GDM1 (cell line): ENCODE data around the gene PRELID3B.
A peak's percentile ranks its signal among the peaks of the same experiment; 100 is the strongest.
"Not testable (repeated sequence)": the region's sequence is repeated elsewhere in the genome, so short reads cannot be mapped to it uniquely, and the experiment has no call there.

Experiments
- DNase-seq: peaks from one replicate; lab custom pipeline; 2025; lab: John Stamatoyannopoulos, UW

The PRELID3B gene

DNA sequence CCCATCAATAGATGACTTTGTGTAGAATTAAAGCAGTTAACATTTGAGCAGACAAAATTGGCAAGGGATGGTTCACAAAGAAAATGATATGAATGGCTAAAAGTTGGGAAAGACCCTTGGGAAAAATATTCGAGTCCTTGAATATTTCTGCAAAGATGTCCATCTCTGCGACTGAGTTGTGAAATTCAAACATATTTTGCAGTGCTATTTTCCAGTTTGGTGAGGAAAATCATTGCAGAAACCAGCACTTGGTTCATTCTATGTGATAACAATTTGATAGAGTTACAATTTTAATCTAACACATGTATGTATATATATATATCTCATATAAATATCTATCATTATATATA is 6.1 kb upstream of the PRELID3B start:
- no peak for DNase-seq

DNA sequence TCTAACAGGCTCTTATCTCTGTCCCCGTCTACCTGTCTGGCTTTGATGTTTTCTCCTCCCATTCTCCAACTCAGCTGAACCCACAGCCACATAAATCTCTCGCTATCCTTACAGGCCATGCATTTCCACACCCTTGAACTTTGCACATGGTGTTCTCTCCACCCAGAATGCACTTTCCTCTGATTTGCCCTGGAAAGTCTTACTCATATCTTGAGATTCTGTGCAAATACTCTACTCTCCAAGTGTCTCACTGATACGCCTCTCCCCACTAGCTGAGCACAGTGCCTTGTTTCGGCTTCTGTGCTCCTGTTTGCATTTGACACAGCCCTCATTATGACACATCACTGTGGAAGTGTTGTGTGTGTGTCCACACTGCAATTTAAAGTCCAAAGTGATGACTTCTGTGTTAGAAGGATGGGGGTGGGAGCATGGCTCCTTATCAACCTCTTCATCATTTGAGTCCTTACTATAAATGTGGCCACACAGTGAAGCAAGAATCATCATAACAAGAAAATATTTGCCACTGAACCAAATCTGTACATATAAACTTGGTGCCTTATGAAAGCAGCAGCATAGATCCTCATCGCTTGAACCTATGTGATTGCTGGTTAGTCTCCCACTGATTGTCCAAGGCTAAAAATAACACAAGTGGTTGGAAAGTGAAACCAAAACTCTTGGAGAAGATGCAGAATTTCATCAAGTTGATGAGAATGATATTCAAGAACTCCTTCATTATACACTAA is 5.5 kb upstream of the PRELID3B start:
- DNase-seq, result no peak

DNA sequence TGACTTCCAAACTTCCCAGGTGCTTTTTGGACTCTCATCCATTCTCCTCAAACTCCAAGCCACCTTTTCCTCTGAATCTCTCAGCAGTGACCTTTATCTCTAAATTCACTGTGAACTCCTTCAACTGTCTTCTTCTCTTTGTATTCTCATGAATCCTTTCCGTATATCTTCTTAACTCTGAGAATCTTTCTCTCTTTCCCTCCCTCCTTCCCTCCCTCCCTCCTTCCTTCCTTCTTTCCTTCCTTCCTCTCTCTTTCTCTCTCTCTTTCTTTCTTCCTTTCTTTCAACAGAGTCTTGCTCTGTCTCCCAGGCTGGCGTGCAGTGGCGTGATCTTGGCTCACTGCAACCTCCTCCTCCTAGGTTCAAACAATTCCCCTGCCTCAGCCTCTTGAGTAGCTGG is 4.3 kb upstream of the PRELID3B start:
- no peak for DNase-seq

DNA sequence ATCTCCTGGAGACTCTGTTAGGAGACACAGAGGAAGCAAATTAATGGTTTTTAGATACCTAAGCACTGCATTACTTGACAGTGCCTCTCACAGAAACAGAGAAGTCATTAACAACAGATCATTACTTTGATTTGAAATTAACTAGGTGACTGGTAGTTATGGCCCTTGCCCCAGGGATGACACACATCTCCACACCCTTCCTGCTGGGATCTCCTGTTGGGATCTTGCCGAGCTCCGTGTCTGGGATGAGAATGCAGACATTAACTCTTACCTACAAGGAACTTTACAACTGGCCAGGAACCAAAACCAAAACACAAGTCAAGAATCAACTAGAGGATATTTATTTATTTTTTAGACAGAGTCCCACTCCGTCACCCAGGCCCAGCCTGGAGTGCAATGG is 2.2 kb upstream of the PRELID3B start:
- no peak for DNase-seq

DNA sequence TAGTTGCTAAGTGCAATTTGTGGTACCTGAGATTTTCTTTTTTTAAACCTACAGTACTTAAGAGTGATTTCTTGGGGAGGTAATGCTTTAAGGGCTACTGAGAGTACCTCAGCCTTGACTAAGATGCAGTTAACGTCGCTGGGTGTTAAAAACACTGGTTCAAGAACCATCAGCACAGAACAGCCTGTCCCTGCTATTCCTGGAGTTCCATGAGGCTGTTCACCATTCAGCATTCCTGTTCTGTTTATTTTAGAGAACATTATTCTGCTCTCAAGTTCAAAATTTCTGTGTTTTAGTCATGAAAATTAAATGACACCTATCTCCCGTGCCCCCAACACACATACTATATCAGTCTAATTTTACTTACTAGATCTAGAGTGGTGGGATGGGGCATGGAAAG is 1.7 kb upstream of the PRELID3B start:
- no peak for DNase-seq

DNA sequence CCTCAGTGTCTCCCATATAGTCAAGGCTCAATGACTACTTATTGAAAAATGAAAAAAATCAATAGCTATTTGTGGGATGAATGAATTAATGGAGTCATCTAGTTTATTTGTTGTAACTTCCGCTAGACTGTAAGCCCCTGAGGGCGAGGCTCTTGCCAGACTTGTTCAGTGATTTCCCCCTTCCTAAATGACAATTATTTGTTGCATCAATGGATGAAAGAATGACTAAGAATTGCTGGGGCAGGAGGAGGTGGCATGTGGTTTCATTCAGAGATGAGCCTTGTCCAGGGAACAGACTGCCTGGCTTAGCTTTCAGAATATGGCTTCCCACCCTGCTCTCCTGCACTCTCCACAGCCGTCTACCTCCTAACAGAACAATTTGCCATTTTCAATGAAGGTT is 1.1 kb upstream of the PRELID3B start:
- no peak for DNase-seq

DNA sequence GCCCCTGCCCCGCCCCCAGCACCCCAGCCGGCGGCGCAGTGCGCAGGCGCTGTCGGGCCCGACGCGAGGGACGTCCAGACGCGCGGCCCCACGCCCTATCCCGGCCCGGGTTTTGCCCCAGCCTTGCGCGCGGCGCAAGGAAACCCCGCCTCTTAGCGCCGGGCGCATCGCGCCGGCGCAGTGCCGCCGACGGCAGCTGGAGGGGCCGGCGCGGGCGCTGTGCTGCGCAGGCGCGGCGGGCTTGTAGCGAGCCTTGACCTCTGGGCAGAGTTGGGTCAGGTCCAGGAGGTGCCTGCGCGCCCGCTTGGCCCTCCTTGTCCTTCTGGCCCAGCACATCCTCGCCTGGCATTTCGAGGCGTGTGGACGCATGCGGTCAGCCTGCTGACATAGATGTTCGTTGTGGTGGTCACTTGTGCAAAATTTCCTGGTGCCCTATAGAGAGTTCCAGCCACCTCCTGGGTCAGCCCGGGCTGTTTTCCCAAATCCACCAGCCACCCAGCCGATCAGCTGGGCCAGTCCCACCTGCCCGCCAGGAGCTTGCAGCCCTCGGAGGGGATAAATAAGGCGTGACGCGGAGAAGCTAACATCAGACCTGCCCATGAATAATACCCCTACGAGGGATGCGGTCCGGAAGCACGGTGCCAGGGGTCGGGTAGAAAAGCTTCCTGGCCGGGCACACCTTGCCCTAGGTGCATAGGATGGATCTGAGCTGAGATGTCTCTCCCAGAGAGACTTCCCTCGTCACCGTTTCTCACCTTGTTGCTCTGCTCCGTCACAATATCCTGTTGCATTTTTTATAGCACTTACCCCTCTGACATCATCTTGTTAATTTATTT is 428 bp upstream of the PRELID3B start:
- peak; percentile 92 for DNase-seq

DNA sequence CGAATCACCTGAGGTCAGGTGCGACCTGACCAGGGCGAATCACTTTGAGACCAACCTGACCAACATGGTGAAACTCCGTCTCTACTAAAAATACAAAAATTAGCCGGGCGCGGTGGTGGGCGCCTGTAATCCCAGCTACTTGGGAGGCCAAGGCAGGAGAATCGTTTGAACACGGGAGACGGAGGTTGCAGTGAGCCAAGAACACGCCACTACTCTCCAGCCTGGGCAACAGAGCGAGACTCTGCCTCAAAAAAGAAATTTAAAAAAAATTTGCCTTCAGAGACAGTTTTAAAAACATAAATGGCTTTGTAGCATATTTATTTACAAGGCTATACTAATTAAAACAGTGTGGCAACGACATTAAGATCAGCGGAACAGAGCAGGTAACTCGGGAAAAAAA is 1.1 kb downstream of the PRELID3B start:
- not testable (repeated sequence) for DNase-seq

DNA sequence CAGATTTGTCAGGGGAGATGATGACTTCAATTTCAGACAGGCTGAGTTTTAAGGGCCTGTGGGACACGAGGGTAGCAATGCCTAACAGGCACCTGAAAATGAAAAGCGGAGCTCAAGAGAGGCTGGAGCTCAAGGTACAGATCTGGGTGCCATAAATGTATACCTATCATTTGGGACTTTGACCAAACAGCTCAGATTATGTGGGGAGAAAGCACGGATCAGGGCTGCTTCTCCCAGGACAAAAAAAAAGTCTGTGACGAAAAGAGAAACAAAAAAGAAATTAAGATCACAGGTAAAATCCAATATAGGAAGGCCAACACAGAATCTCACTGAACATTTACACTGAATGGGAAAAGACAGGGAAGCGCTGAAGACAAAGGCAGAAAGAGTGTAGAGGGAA is 1.9 kb downstream of the PRELID3B start:
- no peak for DNase-seq

DNA sequence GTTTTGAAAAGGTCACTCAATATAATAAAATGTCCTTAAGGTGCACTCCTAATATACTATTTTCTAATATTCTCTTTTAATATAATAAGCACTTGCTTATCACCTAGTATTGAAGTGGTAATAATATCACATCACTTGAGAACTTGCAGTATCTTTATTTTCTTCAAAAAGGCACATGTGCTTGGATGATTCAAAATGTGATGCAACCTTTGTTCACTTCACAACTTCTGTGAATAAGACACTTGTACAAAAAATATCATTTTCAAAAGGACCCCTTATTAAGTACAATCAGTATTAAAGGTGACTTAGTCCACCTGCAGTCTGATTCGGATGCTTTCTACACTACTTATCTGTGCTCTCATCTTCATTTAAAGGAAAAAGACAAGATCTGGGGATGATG is 3.4 kb downstream of the PRELID3B start:
- no peak for DNase-seq

DNA sequence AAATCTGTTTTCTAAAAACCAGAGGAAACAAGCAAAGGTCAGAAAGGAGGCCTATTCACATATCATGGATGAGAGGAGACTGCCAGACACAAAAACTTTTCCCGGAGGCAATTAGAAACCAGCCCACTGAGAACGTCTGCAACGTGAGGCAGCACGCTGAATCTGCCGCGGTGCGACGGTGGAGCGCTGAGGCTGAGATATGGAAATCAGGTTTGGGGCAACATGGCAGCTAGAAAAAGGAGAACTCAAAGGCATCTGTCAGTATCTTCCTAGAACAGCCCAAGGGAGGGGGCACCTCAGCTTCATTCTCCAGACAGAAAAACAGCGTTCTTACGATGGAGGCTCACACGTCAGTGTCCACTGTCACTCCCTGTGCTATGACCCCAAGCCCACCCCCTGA is 5.2 kb downstream of the PRELID3B start:
- DNase-seq, result no peak

DNA sequence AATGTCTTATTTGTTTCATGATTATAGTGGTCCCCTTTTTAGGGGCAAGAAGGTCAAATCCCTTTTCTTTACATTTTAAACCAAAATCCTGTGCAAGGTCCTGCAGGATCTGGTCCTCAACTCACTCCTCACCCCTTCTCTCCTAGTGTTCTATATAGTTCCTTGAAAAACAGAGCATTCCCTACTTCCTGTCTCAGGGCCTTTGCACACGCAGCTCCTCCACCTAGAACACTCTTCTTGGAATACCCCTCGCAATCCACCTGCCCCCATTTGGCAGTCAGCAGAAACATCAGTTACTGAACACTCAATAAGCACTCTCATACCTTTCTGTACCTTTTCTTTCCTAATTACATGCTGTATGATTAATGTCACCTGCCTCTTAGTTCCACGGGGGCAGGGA is 7.2 kb downstream of the PRELID3B start:
- no peak for DNase-seq

DNA sequence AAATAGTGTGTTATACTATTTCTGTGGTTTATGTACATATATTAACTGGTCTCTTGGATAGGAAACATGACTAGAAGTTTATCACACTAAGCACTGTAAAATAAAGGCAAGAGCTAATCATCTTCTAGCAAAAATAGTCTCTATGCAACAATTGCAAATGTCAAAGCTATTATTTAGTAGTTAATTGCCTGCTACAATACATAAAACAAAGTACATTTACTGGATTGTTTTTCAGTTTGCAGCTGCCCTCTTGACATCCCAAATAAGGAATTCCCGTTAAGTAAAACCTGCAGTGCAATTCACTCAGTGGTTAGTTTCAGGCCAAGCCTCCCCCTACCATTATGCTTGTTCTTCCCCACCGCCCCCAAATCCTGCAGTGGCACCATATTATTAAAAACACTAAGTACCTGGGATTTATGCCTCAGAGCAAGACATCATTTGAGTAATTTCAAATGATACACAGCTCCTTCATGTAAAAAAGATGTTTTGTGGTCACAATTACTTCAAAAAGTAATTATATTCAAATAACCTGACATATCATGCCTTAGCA is 8.9 kb downstream of the PRELID3B start:
- no peak for DNase-seq

DNA sequence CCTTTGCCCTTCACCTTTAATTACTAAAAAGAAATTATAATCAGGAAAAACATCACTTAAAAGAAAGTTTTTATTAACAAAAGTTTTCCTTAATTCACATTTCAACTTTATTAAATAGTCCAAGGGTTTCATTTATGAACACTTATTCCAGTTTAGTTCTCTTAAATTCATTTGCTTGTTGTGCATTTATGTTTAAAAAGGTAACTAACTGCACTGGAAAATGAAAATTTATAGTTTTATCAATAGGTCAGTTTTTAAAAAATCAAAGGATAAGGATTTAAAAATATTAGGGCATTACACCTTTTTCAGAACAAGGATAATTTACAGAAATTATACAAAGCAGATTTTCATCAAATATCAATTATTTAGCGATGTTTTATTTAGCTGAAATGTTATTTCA is 9.5 kb downstream of the PRELID3B start:
- no peak for DNase-seq

DNA sequence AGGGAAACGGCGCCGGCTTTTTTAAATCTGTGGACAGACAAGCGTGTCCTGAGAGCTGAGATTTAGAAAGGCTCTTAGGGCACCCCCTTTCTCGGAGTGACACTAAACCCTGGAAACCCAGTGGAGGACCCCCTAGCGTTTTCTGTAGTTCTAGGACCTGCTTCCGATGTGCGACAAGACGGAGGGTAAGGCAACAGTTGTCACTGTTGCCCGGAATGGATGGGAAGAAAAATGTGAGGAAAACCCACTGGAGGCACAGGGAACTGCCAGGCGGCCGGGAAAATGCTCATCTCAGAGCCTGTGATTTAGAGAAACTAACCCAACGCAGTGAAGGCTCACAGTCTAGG is 9.9 kb downstream of the PRELID3B start:
- DNase-seq, result no peak

DNA sequence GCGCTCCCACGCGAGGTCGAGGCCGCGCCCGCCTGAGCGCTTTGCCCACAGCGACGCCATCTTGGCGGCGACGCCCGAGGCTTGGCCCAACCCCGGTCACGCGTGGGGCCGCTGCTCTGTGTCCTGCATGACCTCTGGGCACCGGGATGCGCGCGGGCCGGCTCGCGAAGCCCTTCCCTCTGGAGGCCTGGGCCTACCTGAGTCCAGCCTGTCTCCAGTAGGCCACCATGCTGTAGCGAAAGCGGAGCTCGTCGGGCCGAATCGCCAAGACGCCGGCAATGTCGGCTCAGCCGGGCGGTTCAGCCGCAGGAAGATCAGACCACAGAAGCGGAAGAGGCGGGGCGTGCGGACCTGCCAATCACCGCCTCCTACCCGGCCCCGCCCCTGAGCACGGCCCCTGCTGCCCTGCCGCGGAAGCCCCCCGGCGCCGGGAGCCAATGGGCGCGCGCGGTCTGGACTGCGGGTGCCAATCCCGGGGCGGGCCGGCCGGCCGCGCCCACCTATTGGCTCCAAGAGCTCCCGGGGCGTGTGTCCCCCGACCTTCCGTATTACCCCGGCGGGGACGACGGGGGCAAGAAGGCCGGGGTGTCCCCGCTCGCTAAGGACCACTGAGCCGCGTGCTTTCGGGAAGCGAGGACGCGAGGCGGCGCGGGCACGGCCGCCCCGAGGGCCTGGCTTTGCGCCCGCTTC is 10.4 kb downstream of the PRELID3B start, which contains the start of gene ATP5F1E:
TSS of gene ATP5F1E (minus strand) at position 313 of the 690 bp plus-strand sequence. CDS start at position 229, 84 bp downstream.
- peak; percentile 95 for DNase-seq

DNA sequence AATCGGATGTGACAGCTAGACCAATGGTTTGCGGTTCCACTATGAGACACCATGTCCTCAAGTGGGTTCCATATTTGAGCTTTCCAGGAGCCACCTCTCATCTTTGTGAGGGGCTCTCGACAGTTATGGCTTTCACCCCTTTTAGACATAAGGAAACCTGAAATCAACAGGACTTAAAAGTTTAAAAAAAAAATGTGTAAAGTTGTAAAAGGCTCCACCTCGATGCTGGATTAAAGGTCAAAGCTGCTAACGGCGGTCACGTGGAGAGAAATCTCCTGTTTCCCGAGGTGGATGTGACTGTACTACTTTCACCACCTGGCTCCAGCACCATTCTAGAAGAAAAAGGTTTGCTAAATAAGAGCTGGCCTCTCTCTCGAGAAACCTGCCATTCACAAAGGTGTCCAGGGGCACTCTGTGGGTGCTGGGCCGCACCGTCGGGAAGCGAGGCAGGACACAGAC is 11.0 kb downstream of the PRELID3B start:
- DNase-seq, result no peak

DNA sequence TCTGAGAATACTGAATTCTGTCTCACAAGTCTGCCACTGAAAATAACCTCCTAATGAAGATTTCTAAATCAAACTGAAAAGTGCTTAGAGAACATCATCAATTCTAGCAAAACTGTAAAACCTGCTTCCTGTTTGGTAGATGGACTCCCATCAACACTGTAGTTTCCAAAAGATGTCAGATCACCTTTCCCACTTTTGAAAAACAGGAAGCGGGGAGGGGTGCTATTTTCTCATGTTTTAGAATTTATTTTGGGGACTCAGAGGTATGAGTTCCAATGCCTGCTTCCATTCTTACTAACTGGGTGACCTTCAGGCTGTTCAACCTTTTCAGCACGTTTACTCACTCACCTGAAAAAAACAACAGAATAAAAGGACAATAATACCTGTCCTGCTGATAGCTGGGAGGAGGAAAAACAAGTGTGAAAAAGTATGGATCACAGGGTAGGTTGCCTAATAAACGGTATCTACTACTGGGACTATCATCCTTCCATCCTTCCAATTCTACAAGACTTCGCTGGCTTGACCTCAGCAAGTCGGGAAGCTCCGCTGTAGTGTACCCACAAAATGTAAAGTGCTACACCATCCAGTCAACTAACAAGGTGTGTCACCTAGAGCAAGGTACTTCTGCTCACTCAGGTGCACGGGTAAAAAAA is 11.5 kb downstream of the PRELID3B start:
- DNase-seq, result no peak

DNA sequence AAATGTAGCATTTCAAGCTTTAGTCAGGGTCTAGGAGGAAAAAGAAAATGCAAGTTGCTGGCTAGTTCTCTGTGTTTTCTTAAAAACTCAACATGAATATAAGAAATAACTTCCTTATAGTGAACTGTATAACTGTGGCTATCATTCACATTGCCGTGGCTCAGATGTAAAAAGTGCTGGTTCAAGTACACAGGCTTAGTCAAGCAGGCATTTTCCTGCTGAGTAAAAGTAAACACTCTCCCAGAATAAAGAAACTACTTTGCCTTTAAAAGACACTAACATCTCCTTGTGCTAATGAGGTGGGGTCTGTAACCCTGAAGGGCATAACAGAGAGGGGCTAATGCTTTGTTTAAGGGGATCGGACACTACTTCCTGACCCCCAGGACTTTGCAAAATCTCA is 13.8 kb downstream of the PRELID3B start:
- no peak for DNase-seq

DNA sequence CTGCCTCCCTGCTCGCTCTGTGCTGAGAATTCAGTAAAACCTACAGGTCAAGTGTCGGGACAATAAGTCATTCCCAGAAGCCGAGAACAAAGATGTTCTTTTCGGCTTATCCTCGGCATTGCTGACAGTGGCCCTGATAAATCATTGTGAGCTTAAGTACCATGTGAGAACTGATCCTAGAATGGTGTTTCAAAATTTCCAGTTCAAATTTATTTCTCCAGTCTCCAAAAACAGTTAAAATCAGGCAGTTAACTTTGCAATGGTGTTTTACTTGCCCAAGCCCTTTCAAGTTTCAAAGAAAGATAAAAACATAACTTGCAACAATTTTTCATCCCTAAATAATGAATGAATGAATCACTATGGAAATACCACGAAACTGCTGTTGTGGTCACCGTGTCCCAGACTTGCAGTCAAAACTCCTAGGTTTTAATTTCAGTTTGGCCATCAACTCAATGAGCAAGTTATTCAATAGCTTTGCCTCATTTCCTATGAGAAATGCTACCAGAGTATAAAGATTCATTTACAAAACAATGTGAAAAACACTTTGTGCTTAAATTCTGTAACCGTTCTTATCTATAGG is 14.8 kb downstream of the PRELID3B start:
- no peak for DNase-seq

DNA sequence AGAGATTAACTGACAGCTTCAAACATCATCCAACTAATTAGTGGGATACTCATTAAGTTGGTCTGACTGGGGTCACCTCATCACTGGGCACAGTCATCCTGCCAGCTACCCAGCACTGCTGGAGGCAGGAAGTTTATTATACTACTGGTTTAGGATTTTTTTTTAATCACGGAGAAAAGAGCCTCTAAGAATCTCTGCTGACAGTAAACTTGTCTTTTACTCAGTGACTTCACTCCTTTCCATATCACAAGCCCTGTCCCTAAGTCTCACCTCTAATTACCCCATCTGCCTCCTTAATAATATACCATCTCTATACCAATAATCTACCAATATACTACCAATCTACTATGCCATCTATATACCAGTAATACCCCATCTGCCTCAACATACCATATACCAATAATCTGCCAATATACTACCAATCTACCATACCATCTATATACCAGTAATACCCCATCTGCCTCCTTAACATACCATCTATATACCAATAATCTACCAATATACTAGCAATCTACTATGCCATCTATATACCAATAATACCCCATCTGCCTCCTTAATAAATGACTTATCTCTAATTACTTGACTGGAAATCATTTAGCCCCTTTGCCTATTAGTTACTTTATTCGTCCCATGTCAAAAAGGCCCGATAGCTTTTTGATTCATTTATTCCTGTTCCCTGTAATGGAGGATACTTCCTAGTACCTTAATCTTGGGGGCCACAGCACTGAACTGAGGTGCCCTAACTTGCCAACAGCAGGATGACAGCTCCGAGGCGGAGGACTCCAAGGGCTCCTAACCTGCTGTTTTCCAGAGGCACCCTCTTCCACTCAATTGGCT is 15.5 kb downstream of the PRELID3B start:
- DNase-seq, result no peak
